HG03280 (cell line): Measurements from ENCODE around the gene MIER2.

ENCODE experiments used
- ATAC-seq: cut with Tn5 transposase; IDR thresholded peaks from one replicate; pipeline ENCODE4 v1.9.1; 2021; ENCODE audit warnings: mild to moderate bottlenecking, moderate library complexity; ENCODE audit not compliant: unreplicated experiment

MIER2 gene

DNA sequence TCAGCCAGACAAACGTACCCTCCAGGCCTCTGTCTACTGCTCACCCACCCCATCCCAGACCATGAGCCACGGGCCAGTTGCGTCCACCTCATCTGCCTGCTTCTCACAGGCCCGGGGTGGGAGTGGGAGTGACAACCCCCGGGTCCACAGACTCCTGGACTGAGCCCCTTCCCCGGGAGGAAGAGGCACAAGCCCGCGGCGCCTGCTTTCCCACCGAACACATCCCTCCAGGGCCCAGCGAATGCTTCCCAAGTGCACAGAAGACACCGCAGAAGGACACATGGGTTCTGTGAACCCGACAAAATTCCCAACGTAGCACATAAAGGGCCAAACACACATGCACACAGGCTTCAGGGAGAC, 35.4 kb downstream of the MIER2 start:
- ATAC-seq = no peak

DNA sequence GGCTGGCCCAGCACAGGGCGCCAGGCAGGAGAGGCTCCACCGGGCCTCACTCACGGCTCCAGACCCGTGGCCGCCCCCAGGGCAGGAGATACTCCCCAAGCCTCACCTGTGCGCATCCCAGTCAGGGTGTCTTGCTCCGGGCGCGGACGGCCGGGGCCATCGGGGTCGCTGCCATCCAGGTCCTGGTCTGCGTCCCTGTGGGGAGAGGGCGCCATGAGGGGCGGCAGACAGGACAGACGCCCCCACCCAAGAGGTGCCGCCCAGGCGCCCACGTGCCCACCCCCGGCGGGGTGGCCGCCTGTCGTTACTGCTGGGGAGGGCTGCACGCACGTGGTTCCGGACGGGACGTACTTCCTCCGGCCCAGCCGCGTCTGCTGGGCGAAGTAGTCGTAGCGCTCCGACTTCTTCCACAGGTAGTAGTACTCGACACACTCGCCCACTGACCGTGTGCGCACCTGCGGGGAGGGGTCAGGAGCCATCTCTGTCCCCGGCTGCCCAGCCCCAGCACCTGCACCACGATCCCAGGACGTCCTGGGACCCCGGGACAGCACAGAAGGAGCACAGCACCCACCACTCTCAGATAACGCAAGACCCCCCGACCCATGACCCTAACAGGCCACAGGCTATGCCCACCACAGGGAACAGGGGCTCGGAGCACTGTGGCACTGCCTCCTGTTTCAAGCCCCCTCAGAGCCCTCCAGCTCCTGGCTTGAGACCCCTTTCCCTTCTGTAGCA, 36.0 kb downstream of the MIER2 start:
- ATAC-seq = no peak

DNA sequence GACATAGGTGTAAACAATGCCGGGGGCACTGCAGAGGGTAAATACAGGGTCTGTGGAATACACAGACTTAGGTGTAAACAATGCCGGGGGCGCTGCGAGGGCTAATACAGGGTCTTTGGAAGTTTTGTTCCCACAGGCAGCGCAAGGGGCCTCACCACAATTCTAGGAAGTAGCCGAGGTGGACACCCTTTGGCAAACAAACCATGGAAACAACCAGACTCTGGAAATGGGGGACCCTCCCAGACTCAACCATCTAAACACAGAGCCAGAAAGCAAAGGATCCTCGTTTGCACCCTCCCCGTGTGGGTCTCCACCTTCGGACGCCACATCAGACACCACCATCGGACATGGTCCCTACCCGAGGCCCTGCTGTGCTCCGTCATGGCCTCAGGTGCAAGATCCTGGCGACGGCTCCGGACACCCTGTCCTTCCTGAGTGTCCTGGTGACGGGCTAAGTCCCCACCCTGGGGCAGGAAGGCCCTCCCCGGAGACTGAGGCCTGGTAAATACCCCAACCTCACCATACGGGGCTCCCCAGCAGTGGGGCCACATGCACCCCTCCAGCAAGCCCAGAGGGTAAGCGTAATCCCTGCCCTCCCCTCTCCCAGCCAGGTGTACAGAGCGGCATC, 36.7 kb downstream of the MIER2 start:
- no peak for ATAC-seq

DNA sequence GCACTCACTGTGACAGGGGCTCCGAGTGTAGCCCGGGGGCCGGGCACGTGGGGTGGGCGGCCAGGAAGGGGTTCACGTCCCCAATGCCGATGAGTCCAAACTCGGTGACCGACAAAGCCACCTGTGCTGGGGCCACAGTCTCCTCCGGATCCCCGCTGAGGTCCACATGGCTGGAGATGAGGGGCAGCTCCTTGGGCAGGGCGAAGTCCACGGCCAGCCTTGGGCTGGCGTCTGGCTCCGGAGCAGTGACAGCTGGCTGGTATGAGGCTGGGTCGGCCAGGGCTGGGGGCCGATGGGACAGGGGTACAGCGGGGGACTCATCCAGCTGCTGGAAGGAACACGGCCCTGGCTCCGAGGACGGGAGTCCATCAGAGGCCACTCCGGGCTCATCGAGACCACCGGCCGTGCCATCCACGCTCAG, 37.5 kb downstream of the MIER2 start:
- no peak for ATAC-seq

DNA sequence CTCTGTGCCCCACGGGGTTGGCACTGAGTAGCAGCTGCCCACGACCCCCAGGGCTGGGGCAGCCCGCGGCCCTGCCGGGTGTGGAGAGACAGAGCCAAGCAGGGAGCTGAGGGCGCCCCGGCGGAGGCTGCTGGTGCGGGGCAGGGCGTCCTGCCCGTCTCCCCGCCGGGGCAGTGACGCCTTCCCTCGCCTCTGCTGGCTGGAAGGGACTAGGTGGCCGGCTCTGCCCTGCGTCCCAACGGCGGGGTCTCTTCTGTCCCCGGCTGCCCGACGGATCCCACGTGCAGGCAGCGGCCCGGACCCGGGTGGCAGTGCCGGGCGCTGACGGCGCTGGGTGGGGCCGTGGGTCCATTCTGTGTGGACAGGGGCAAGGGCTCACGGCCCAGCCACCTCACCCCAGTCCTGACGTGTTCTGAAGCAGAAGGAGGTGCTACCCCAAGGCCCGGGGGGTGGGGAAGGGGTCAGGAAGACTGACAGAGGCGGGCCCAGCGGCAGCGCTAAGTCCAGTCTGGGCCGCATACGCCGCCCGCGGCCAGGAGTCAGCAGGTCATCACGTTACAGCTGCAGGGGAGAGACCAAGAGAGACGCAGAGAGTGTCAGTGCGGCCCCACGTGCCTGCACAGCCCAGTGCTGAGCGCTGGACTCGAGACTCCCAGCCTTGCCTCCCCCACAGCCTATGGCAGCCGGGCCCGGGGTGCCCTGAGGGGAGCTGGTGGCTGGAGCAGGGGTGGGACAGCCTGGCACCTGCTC, 38.3 kb downstream of the MIER2 start:
- ATAC-seq = no peak

GRCh38 chr19:305240-306150, 39.1 kb downstream of the MIER2 start:
- ATAC-seq = no peak

DNA sequence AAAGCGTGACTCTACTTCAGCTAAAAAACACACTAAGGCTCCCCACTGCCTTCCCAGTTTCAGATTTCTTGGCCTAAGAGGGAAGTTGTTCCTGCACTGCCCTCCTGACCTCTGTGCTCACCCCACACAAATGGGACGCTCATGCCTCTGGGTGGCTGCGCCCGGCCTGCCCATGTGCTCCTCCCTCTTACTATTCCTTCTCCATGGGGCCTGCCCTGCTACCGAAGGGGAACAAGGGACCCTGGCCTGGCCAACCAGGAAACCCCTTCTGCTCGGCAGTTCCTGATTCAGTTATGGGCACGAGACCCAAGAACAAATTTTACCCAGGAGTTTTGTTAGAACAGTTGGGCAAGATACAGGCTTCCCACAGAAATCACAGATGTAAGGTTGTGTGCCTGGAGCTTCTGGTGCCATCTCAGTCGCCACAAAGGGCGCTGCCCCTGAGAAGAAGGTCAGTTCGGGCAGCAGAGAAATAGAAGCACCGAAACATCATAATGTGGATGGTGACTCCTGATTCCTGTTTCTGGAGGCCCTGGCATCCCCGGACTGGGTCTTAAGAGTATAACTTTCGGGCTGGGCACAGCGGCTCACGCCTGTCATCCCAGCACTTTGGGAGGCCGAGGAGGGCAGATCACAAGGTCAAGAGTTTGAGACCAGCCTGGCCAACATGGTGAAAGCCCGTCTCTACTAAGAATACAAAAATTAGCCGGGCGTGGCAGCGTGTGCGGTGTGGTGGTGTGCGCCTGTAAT, 47.9 kb downstream of the MIER2 start:
- ATAC-seq = no peak

DNA sequence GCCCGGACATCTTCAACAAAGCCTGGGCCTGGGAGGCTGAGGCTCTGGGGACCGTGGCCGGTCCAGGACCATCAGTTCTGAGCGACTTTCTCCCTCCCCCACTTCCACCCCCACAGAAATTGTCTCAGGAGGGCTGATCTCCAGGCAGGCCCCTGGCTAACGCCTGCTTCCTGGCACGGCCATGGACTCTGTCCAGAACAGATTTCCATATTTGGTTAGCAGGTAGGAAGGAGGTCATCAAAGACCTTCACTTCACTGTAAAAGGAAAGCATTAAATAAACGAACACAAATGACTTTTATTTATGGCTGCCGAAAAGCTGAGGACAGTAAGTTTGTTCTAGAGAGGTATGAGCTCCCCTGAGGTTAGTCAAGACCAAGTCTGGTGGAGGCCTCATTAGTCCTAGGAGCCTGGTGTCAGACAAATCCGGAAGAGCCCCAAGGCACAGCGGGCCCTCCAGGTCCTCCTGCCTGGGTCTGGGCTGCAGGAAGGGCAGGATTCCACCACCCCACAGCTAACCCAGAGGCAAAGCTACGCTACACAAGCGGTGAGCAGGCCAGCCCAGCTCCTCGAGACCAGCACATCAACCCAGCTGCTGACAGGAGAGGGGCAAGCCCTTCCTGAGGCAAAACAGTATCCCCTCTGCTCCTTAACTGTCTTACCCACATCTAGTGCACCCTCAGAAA, 48.8 kb downstream of the MIER2 start:
- ATAC-seq = no peak

DNA sequence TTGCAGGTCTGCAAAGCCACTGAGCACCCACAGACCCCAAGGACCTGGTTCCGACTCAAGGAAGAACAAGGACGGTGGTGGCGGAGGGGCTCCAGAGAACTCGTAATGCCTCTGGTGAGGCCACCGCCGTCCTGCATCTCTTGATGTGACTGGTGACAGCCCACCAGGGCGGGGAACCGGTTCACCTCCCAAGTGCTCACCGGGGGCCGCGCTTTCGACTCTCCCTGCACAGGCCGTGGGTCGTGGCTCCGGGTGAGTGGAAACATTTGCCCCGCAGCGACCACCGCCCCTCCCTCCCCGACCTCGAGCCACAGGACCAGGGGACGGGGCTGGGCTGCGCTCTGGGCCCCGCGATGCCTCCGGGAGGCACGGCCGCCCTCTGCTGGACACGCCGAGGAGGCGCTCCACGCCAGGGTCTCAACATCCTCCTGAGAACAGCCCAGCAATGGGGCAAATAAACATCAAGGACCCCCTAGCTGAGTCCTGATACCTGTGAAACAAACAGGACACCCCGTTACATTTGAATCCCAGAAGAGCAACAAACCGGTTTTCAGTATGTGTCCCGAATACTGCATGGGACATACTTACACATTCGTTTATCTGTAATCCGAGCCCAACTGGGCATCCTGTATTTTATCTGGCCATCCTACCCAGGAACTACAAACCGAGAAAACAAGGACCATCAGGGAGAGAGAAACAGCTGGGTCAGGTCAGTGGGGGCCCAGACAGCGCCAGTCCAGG, 49.5 kb downstream of the MIER2 start:
- no peak for ATAC-seq

DNA sequence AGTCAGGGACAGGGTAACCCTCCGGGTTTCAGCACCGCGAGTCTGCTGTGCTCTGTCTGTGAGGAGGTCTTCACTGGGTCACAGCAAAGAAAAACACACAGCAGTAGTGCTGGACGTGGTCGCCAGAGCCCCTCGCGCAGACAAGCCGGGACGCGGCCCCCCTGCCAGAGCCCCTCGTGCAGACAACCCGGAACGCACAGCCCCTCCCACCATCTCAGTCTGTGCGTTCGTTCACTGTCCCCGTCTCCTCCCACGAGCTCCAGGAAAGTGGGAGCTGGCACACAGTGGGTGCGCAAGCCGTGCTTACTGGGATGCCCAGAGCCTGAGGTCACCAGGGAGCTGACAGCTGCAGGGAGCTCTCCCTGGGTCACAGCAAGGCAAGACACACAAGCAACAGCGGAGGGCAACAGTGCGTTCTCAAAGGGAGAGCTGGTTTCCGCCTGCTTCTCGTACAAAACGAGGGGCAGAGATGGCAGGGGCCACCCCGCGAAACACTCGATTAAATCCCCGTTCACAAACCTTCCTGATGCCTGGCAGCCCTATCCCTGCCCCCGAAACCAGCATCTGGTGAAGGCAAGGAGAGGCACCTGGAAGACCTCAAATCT, 50.2 kb downstream of the MIER2 start:
- ATAC-seq = no peak

DNA sequence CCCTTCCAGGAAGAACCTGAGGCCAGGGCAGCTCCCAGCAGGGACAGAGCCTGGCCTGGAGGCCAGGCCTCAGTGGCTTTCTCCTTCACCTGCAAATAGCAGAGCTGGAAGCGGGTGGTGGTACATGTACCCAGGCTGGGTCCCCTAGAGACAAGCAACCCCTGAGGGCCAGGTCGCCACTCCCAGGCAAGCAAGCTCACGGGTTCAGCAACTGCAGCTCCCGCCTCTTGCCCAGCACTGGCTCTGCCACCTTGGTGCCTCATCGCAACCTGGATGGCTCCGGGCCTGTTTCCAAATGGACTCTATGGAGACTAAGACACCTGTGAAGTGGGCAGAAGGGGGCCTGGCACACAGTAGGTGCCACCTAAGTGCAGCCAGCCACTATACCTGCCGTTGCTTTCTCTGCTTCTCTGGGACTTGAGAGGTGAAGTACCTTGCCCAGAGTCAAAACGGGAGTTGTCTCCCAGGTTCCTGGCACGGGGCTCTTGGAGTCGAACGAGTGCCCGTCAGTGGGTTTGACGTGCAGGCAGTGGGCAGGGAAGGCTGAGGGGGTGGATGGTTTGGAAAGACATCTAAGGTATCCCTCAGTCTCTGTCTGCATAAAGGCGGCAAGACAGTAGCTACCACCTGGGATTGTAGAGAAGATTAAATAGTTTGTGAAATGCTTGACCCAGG, 51.0 kb downstream of the MIER2 start:
- no peak for ATAC-seq

DNA sequence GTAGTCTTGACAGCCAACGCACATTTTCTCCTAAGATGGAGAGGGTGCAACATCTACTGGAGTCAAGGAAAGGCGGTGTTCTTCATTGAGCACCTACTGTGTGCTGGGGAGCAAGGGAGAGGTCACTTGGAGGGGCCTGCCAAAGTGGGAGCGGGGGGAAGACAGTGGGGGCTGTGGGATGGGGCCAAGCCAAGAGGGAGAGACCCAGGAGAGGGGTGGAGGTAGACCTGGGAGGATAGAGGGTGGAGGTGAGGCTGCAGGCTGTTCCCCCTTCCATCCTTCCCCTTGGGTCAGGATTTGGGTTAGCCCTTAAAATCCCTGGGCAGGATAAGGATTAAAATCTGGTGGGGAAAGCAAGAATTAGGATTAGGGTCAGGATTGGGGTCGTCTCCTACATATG, 51.6 kb downstream of the MIER2 start:
- no peak for ATAC-seq

- ATAC-seq = no peak
Observed at GRCh38 chr19:292281-292884, 52.2 kb downstream of the MIER2 start.

- ATAC-seq = no peak
Observed at GRCh38 chr19:291561-292280, 52.9 kb downstream of the MIER2 start.

- ATAC-seq = no peak
Observed at GRCh38 chr19:291006-291521, 53.5 kb downstream of the MIER2 start, which contains the start of gene PLPP2. PLPP2 (minus strand) TSS chr19:291403; CDS start chr19:291336, 67 bp downstream.

- no peak for ATAC-seq
Observed at GRCh38 chr19:290372-291005, 54.1 kb downstream of the MIER2 start.
